ENCODE results near the gene PHPT1.

DNA sequence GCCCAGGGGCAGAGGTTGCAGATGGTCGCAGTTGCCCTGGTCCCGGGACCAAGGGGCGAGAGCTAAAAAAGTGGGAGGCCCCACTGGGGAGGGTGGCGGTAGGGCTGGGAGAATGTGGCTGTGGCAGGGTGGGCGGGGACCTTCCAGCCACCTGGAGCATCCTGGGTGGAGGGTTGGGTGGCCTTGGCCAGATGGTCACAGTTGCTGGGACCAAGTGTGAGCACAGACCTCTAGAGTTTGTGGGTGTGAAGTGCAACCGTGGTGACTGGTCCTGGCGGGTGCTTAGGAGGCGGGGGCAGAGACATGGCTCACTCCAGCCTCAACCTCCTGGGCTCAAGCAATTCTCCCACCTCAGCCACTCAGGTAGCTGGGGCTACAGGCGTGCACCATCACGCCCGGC is 31.4 kb downstream of the PHPT1 start:
- TF ChIP-seq, protein P1, sequence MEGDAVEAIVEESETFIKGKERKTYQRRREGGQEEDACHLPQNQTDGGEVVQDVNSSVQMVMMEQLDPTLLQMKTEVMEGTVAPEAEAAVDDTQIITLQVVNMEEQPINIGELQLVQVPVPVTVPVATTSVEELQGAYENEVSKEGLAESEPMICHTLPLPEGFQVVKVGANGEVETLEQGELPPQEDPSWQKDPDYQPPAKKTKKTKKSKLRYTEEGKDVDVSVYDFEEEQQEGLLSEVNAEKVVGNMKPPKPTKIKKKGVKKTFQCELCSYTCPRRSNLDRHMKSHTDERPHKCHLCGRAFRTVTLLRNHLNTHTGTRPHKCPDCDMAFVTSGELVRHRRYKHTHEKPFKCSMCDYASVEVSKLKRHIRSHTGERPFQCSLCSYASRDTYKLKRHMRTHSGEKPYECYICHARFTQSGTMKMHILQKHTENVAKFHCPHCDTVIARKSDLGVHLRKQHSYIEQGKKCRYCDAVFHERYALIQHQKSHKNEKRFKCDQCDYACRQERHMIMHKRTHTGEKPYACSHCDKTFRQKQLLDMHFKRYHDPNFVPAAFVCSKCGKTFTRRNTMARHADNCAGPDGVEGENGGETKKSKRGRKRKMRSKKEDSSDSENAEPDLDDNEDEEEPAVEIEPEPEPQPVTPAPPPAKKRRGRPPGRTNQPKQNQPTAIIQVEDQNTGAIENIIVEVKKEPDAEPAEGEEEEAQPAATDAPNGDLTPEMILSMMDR (IDR thresholded peaks at IDR 0.05; ENCODE audit: low read depth, low read length, missing input control), result no peak
- no peak for TF ChIP-seq GABPA (IDR thresholded peaks at IDR 0.05 in 1 of 2, conservative IDR thresholded peaks at IDR 0.05 in 1 of 2)
- no peak for TF ChIP-seq JUND (IDR thresholded peaks at IDR 0.05)
- TF ChIP-seq TAF1 (conservative IDR thresholded peaks at IDR 0.05), result no peak
- TF ChIP-seq ATF3 (IDR thresholded peaks at IDR 0.05), result no peak
- no peak for TF ChIP-seq MAX (IDR thresholded peaks at IDR 0.05)
- TF ChIP-seq YY1 (IDR thresholded peaks at IDR 0.05), result no peak
- TF ChIP-seq REST (IDR thresholded peaks at IDR 0.05), result no peak
- TF ChIP-seq SP1 (IDR thresholded peaks at IDR 0.05), result no peak
- TF ChIP-seq FOXA1 (IDR thresholded peaks at IDR 0.05), result no peak
